HepG2 (cell line): Measurements from ENCODE around the gene RPL18. TPM values are rescaled to one million over a fixed set of nuclear protein-coding genes. Genes with fewer than 3 reads are reported as not detected.
A peak's percentile ranks its signal among the peaks of the same experiment; 100 is the strongest.

ENCODE experiments used
- AKAP8 ChIP-seq: sonication (generic); formaldehyde crosslinking; IDR thresholded peaks from 2 replicates; pipeline ENCODE4 v1.5.1; 2020; ENCODE audit warnings: mild to moderate bottlenecking, missing genetic modification reagents
- ATF6 ChIP-seq: sonication (generic); formaldehyde crosslinking; conservative IDR thresholded peaks from 2 replicates; pipeline ENCODE4 v1.4.0; 2020; ENCODE audit warnings: missing genetic modification reagents
- CHD2 ChIP-seq: IDR thresholded peaks from 2 replicates; pipeline ENCODE4 v1.6.1; 2011; ENCODE audit warnings: low read depth, low read length, improper control_type of control experiment
- HIC2 ChIP-seq: sonication (generic); formaldehyde crosslinking; IDR thresholded peaks from 2 replicates; pipeline ENCODE4 v1.9.0; 2022; ENCODE audit warnings: low read depth, missing genetic modification reagents
- HMG20B ChIP-seq: conservative IDR thresholded peaks from 2 replicates; pipeline ENCODE4 v1.6.1; 2016; ENCODE audit warnings: missing genetic modification reagents, missing compliant biosample characterization
- KDM1A ChIP-seq: IDR thresholded peaks from 2 replicates; pipeline ENCODE4 v1.6.1; 2016; ENCODE audit warnings: missing compliant biosample characterization
- KDM4B ChIP-seq: sonication (generic); formaldehyde crosslinking; IDR thresholded peaks from 2 replicates; pipeline ENCODE4 v1.4.0; 2020; ENCODE audit warnings: missing genetic modification reagents
- MAFK ChIP-seq, 2 experiments: IDR thresholded peaks in 1 of 2; conservative IDR thresholded peaks in 1 of 2; 2 replicates each; pipeline ENCODE4 v1.6.1; 2011; ENCODE audit warnings: improper control_type of control experiment in 2 of 2, low read length in 2 of 2
- MED8 ChIP-seq: sonication (generic); formaldehyde crosslinking; IDR thresholded peaks from 2 replicates; pipeline ENCODE4 v1.8.1; 2023; ENCODE audit warnings: mild to moderate bottlenecking, missing genetic modification reagents; ENCODE audit not compliant: insufficient replicate concordance
- MYPOP ChIP-seq: sonication (generic); formaldehyde crosslinking; IDR thresholded peaks from 2 replicates; pipeline ENCODE4 v1.8.1; 2023; ENCODE audit warnings: mild to moderate bottlenecking, moderate library complexity, missing genetic modification reagents
- NPAS2 ChIP-seq: sonication (generic); formaldehyde crosslinking; IDR thresholded peaks from 2 replicates; pipeline ENCODE4 v1.8.0; 2022; ENCODE audit warnings: mild to moderate bottlenecking, missing genetic modification reagents, borderline replicate concordance
- NRL ChIP-seq: sonication (generic); formaldehyde crosslinking; IDR thresholded peaks from 2 replicates; pipeline ENCODE4 v1.5.0; 2020; ENCODE audit warnings: missing genetic modification reagents, mild to moderate bottlenecking, moderate library complexity, borderline replicate concordance
- SAFB2 ChIP-seq: sonication (generic); formaldehyde crosslinking; IDR thresholded peaks from 2 replicates; pipeline ENCODE4 v1.5.1; 2020; ENCODE audit warnings: missing genetic modification reagents, low read depth, mild to moderate bottlenecking, borderline replicate concordance
- TGIF2 ChIP-seq: IDR thresholded peaks from 2 replicates; pipeline ENCODE4 v1.6.1; 2016; ENCODE audit warnings: control low read depth, missing compliant biosample characterization
- ZBTB42 ChIP-seq: sonication (generic); formaldehyde crosslinking; IDR thresholded peaks from 2 replicates; pipeline ENCODE4 v1.5.0; 2020; ENCODE audit warnings: mild to moderate bottlenecking, missing genetic modification reagents
- ZBTB7B ChIP-seq: sonication (generic); formaldehyde crosslinking; IDR thresholded peaks from 2 replicates; pipeline ENCODE4 v1.4.0; 2020; ENCODE audit warnings: missing genetic modification reagents
- ZFP91 ChIP-seq: sonication (generic); formaldehyde crosslinking; IDR thresholded peaks from 2 replicates; pipeline ENCODE4 v1.9.0; 2022; ENCODE audit warnings: missing genetic modification reagents, mild to moderate bottlenecking, borderline replicate concordance
- ZMYM3 ChIP-seq: sonication (generic); formaldehyde crosslinking; IDR thresholded peaks from 2 replicates; pipeline ENCODE4 v1.5.1; 2020; ENCODE audit warnings: mild to moderate bottlenecking, missing genetic modification reagents
- ZNF101 ChIP-seq: sonication (generic); formaldehyde crosslinking; IDR thresholded peaks from 2 replicates; pipeline ENCODE4 v1.4.0; 2020; ENCODE audit warnings: mild to moderate bottlenecking, low read depth, missing genetic modification reagents, borderline replicate concordance
- ZNF224 ChIP-seq: sonication (generic); formaldehyde crosslinking; IDR thresholded peaks from 2 replicates; pipeline ENCODE4 v1.5.0; 2020; ENCODE audit warnings: mild to moderate bottlenecking, missing genetic modification reagents
- ZNF747 ChIP-seq: sonication (generic); formaldehyde crosslinking; IDR thresholded peaks from 2 replicates; pipeline ENCODE4 v1.8.1; 2023; ENCODE audit warnings: missing genetic modification reagents, mild to moderate bottlenecking, borderline replicate concordance
- ZNF773 ChIP-seq: sonication (generic); formaldehyde crosslinking; IDR thresholded peaks from 2 replicates; pipeline ENCODE4 v1.4.0; 2020; ENCODE audit warnings: missing genetic modification reagents, borderline replicate concordance
- ZSCAN20 ChIP-seq: sonication (generic); formaldehyde crosslinking; IDR thresholded peaks from 2 replicates; pipeline ENCODE4 v1.4.0; 2020; ENCODE audit warnings: missing genetic modification reagents, mild to moderate bottlenecking, borderline replicate concordance
- polyA plus RNA-seq, 8 experiments: library from polyadenylated mRNA; depleted of rRNA in 3 of 8; stranded (reverse) in 7 of 8; unstranded in 1 of 8; fragments of >200 nt; fragmentation: Illumina TruSeq in 4 of 8; extraction: Trizol in 4 of 8; gene quantifications; 2 replicates each; pipeline versions ENCODE4 v1.2.1 to v1.2.3, GENCODE V29; 2011 to 2016; ENCODE audit warnings: low read depth in 4 of 8, missing spikeins in 1 of 8, mixed read lengths in 1 of 8; ENCODE audit not compliant: insufficient read depth in 1 of 8
- total RNA-seq, 5 experiments: library from RNA; depleted of rRNA; stranded (reverse); fragments of >200 nt; fragmentation: Illumina TruSeq; extraction: Trizol; gene quantifications; 2 replicates each; pipeline ENCODE4 v1.2.3, GENCODE V29; 2016; ENCODE audit warnings: low read depth in 1 of 5

RPL18 gene
- total and polyA plus RNA-seq, 2 of the 13 experiments (the other 11 are each of a cell fraction or from before 2014, with no cell fraction given) = 1,485 to 1,639 TPM

GRCh38 chr19:48619692-48620585, 961 bp upstream of the RPL18 start (continued):
- TF ChIP-seq MAFK (conservative IDR thresholded peaks at IDR 0.05 in 1 of 2, IDR thresholded peaks at IDR 0.05 in 1 of 2; ENCODE audit: low read length in 2 of 2) = 0 out of 4 replicates have a peak, but pooled peaks of 1 of the 2 experiments have one; percentile 17
- peak; percentile 14; the same call in 1 of the 2 replicates for TF ChIP-seq ZNF101 (CRISPR knock-in tag)
- TF ChIP-seq ZNF747 (CRISPR knock-in tag) = no peak
- no peak for TF ChIP-seq ZBTB7B (CRISPR knock-in tag)
- TF ChIP-seq ZFP91 (CRISPR knock-in tag) = no peak
- peak; percentile 99 for TF ChIP-seq KDM1A (CRISPR knock-in tag)
- TF ChIP-seq ZNF773 (CRISPR knock-in tag) = no peak
- TF ChIP-seq NPAS2 (CRISPR knock-in tag) = no peak
- TF ChIP-seq SAFB2 = no peak
- TF ChIP-seq ATF6 (CRISPR knock-in tag) = no peak
- no peak for TF ChIP-seq TGIF2
- 0 out of 2 replicates have a peak, but pooled peaks have one; percentile 12 for TF ChIP-seq ZNF224 (CRISPR knock-in tag)
- TF ChIP-seq ZSCAN20 (CRISPR knock-in tag) = no peak
- no peak for TF ChIP-seq ZBTB42 (CRISPR knock-in tag)
- TF ChIP-seq HMG20B = no peak
- TF ChIP-seq NRL (CRISPR knock-in tag) = no peak
- TF ChIP-seq ZMYM3 (CRISPR knock-in tag) = peak; percentile 100
- TF ChIP-seq KDM4B (CRISPR knock-in tag) = no peak
- TF ChIP-seq HIC2 (CRISPR knock-in tag) = no peak
- TF ChIP-seq CHD2 = no peak
- no peak for TF ChIP-seq MYPOP
- TF ChIP-seq MED8 = peak; percentile 0
- TF ChIP-seq AKAP8 (CRISPR knock-in tag) = no peak
